ENCODE results near the gene ELMO2. TPM values are rescaled to one million over a fixed set of nuclear protein-coding genes. Genes with fewer than 3 reads are reported as not detected.

ELMO2 gene, protein sequence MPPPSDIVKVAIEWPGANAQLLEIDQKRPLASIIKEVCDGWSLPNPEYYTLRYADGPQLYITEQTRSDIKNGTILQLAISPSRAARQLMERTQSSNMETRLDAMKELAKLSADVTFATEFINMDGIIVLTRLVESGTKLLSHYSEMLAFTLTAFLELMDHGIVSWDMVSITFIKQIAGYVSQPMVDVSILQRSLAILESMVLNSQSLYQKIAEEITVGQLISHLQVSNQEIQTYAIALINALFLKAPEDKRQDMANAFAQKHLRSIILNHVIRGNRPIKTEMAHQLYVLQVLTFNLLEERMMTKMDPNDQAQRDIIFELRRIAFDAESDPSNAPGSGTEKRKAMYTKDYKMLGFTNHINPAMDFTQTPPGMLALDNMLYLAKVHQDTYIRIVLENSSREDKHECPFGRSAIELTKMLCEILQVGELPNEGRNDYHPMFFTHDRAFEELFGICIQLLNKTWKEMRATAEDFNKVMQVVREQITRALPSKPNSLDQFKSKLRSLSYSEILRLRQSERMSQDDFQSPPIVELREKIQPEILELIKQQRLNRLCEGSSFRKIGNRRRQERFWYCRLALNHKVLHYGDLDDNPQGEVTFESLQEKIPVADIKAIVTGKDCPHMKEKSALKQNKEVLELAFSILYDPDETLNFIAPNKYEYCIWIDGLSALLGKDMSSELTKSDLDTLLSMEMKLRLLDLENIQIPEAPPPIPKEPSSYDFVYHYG
- polyA plus RNA-seq (2013, experiment 1 of 2) = 31.9 TPM
- 31.5 TPM for polyA plus RNA-seq (2013, experiment 2 of 2)

DNA sequence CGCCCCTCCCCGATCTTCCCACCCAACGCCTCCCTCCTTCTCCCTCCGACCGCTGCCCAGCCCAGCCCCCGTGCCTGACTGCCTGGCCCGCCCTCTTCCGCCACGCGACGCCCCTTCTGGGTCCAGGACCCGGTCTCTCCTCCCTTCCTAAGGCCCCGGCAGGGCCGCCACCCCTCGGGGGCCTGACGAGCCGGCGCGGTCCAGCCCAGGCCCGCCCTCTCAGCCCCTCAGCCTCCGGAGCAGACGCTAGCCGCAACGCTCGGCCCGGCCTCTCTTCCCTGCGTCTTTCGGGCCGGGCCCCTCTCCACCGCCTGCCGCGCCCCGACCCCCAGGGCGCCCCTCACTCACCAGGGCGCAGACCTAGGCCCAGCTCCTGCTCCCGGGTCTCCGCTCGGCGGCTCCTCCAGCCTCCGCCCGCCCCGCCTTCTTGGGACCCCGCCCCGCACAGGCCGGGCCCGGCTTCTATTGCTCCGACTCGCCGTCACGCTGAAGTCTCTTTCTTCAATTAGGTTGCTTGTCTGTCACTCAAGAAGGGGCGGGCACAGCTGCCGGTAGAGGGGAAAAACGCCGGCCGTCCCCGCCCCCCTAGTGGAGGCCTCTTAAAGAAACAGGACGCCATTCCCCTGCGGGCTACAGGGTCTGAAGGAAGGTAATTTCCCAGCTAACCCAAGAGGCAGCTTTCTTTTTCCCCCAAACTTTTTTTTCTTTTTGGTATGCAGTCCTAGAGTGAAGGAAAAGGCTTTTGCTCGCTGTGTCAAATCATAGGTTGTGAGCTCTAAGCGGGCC, at the start of gene ELMO2:
TSS of gene ELMO2 (minus strand) at position 416 of the 786 bp plus-strand sequence. CDS start 12,133 bp downstream, outside the sequence.
- Histone ChIP-seq H2BK12ac (ENCODE audit: low read length in 2 of 2) (peak within 1 kb of the TSS in 1 of 2 experiments; percentile 92), H3K4me3 (ENCODE audit: insufficient read depth in 1 of 2, low read depth in 1 of 2, low read length in 2 of 2) (peak within 1 kb of the TSS; percentile 90 to 93), H3K27me3 (ENCODE audit: control insufficient read depth in 1 of 2, insufficient read depth in 1 of 2, low read length in 2 of 2) (no peaks in the 10 kb centered on the region), H4K91ac (ENCODE audit: low read length) (peak within 1 kb of the TSS; percentile 97), H3K4me1 (ENCODE audit: control insufficient read depth, insufficient read depth, low read depth, low read length) (peaks cover 19% of the 10 kb centered on the region), H3K4ac (ENCODE audit: low read depth in 1 of 2, low read length in 2 of 2) (peak within 1 kb of the TSS; percentile 1 to 60), H2AK5ac (ENCODE audit: low read length, severe bottlenecking) (no peak within 1 kb of the TSS), H3K18ac (ENCODE audit: low read depth in 1 of 2, low read length in 2 of 2) (peak within 1 kb of the TSS; percentile 93 to 98), H3K9me3 (ENCODE audit: control insufficient read depth, low read length) (no peaks in the 10 kb centered on the region), H2BK120ac (ENCODE audit: low read depth, low read length) (peak within 1 kb of the TSS; percentile 74), H3K36me3 (ENCODE audit: control insufficient read depth in 1 of 2, insufficient read depth in 2 of 2, low read depth in 1 of 2, low read length in 2 of 2) (peaks cover 0 to 3% of the 10 kb centered on the region in 2 experiments), H2BK15ac (ENCODE audit: low read depth, poor library complexity, severe bottlenecking) (peak within 1 kb of the TSS; percentile 100), H3K4me2 (ENCODE audit: low read length, poor library complexity, severe bottlenecking) (peak within 1 kb of the TSS; percentile 67), H3K14ac (ENCODE audit: low read length in 2 of 2) (peak within 1 kb of the TSS in 1 of 2 experiments; percentile 99), H3K27ac (ENCODE audit: low read length, poor library complexity, severe bottlenecking) (peak within 1 kb of the TSS; percentile 72), H2BK5ac (ENCODE audit: low read depth, low read length, poor library complexity, severe bottlenecking) (peak within 1 kb of the TSS; percentile 71), H4K8ac (ENCODE audit: low read length) (peak within 1 kb of the TSS; percentile 88), H2AFZ (ENCODE audit: low read depth, low read length) (peak within 1 kb of the TSS; percentile 85), H3K9ac (ENCODE audit: low read length) (peak within 1 kb of the TSS; percentile 88), H3K79me1 (replicated peaks; ENCODE audit: low read length, poor library complexity, severe bottlenecking) (peaks cover 12% of the 10 kb centered on the region), H3K23ac (ENCODE audit: low read length in 2 of 2) (peak within 1 kb of the TSS in 1 of 2 experiments; percentile 92)
- under 1% methylated on average over 57 of the region's 60 CpGs for WGBS
- DNase-seq = peak; percentile 98

DNA sequence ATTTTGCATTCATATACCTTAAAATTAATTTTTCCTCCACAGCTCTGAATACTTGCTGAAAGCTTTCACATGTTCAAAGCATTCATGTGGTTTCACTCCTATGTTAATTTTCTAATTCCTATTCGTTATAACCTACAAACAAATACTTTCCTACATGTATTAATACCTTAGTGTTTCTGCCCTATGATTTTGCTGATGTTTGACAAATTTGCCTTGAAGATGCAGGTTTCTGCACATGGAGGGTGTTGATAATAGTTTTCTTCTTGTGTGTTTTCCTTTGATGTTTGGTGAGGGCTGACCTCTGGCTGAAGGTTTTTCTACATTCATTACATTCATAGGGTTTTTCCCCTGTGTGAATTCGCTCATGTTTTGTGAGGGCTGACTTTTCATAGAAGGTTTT, 49.3 kb upstream of the ELMO2 start:
- Histone ChIP-seq H3K27ac (ENCODE audit: low read length, poor library complexity, severe bottlenecking) (no peak overlapping the region), H3K18ac (ENCODE audit: low read depth in 1 of 2, low read length in 2 of 2) (no peak overlapping the region), H3K4me1 (ENCODE audit: control insufficient read depth, insufficient read depth, low read depth, low read length) (no peaks in the 10 kb centered on the region), H3K4me2 (ENCODE audit: low read length, poor library complexity, severe bottlenecking) (no peak overlapping the region), H3K9me3 (ENCODE audit: control insufficient read depth, low read length) (peaks cover 71% of the 10 kb centered on the region), H2BK5ac (ENCODE audit: low read depth, low read length, poor library complexity, severe bottlenecking) (no peak overlapping the region), H3K36me3 (ENCODE audit: control insufficient read depth in 1 of 2, insufficient read depth in 2 of 2, low read depth in 1 of 2, low read length in 2 of 2) (no peaks in the 10 kb centered on the region), H4K91ac (ENCODE audit: low read length) (no peak overlapping the region), H3K79me1 (replicated peaks; ENCODE audit: low read length, poor library complexity, severe bottlenecking) (no peaks in the 10 kb centered on the region), H3K23ac (ENCODE audit: low read length in 2 of 2) (no peak overlapping the region), H2BK12ac (ENCODE audit: low read length in 2 of 2) (no peak overlapping the region), H2BK15ac (ENCODE audit: low read depth, poor library complexity, severe bottlenecking) (no peak overlapping the region), H3K9ac (ENCODE audit: low read length) (no peak overlapping the region), H2AK5ac (ENCODE audit: low read length, severe bottlenecking) (no peak overlapping the region), H3K27me3 (ENCODE audit: control insufficient read depth in 1 of 2, insufficient read depth in 1 of 2, low read length in 2 of 2) (peaks cover 15 to 19% of the 10 kb centered on the region in 2 experiments), H2AFZ (ENCODE audit: low read depth, low read length) (no peak overlapping the region), H4K8ac (ENCODE audit: low read length) (no peak overlapping the region), H3K4ac (ENCODE audit: low read depth in 1 of 2, low read length in 2 of 2) (no peak overlapping the region), H3K4me3 (ENCODE audit: insufficient read depth in 1 of 2, low read depth in 1 of 2, low read length in 2 of 2) (no peak overlapping the region), H2BK120ac (ENCODE audit: low read depth, low read length) (no peak overlapping the region), H3K14ac (ENCODE audit: low read length in 2 of 2) (no peak overlapping the region)
- DNase-seq = no peak
- WGBS = 77% methylated on average over 2 of the region's 2 CpGs

DNA sequence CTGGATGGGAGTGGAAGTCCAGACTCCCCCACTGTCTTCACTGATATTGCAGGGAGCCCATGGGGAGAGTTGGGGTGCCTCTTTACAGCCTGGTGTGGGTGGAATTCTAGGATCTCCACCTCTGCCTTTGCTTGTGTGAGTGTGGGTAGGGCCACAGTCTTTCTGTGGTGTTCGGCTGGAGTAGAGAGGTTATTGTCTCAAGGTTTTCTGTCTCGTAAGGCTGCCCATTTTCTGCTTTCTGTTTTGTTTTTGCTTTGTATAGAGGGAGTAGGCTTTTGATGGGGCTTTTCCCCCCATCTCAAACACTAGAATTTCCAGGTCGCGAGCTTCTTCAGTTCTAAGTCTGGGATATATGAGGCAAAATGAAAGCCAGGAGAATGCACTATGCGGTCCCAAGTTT, 40.4 kb upstream of the ELMO2 start:
- DNase-seq = no peak
- Histone ChIP-seq H3K27ac (ENCODE audit: low read length, poor library complexity, severe bottlenecking) (no peak overlapping the region), H2BK12ac (ENCODE audit: low read length in 2 of 2) (no peak overlapping the region), H4K91ac (ENCODE audit: low read length) (no peak overlapping the region), H2BK5ac (ENCODE audit: low read depth, low read length, poor library complexity, severe bottlenecking) (no peak overlapping the region), H3K27me3 (ENCODE audit: control insufficient read depth in 1 of 2, insufficient read depth in 1 of 2, low read length in 2 of 2) (peaks cover 0 to 14% of the 10 kb centered on the region in 2 experiments), H3K9ac (ENCODE audit: low read length) (no peak overlapping the region), H2BK15ac (ENCODE audit: low read depth, poor library complexity, severe bottlenecking) (no peak overlapping the region), H2BK120ac (ENCODE audit: low read depth, low read length) (no peak overlapping the region), H3K4me2 (ENCODE audit: low read length, poor library complexity, severe bottlenecking) (no peak overlapping the region), H4K8ac (ENCODE audit: low read length) (no peak overlapping the region), H2AFZ (ENCODE audit: low read depth, low read length) (no peak overlapping the region), H3K4ac (ENCODE audit: low read depth in 1 of 2, low read length in 2 of 2) (no peak overlapping the region), H3K36me3 (ENCODE audit: control insufficient read depth in 1 of 2, insufficient read depth in 2 of 2, low read depth in 1 of 2, low read length in 2 of 2) (no peaks in the 10 kb centered on the region), H3K23ac (ENCODE audit: low read length in 2 of 2) (no peak overlapping the region), H3K9me3 (ENCODE audit: control insufficient read depth, low read length) (peaks cover 14% of the 10 kb centered on the region), H2AK5ac (ENCODE audit: low read length, severe bottlenecking) (no peak overlapping the region), H3K14ac (ENCODE audit: low read length in 2 of 2) (no peak overlapping the region), H3K4me3 (ENCODE audit: insufficient read depth in 1 of 2, low read depth in 1 of 2, low read length in 2 of 2) (no peak overlapping the region), H3K4me1 (ENCODE audit: control insufficient read depth, insufficient read depth, low read depth, low read length) (no peaks in the 10 kb centered on the region), H3K18ac (ENCODE audit: low read depth in 1 of 2, low read length in 2 of 2) (no peak overlapping the region), H3K79me1 (replicated peaks; ENCODE audit: low read length, poor library complexity, severe bottlenecking) (no peaks in the 10 kb centered on the region)
- WGBS = 100% methylated on average over 2 of the region's 5 CpGs
